ENCODE data around the gene LRRN4CL.
"Not testable (repeated sequence)": the region's sequence is repeated elsewhere in the genome, so short reads cannot be mapped to it uniquely, and the experiment has no call there.

LRRN4CL gene

GRCh38 chr11:62675415-62675814 lies 13.9 kb downstream of the LRRN4CL start:
- FAIRE-seq = not testable (repeated sequence)

- FAIRE-seq = no peak
Measured at GRCh38 chr11:62673196-62673525, 16.2 kb downstream of the LRRN4CL start.

DNA sequence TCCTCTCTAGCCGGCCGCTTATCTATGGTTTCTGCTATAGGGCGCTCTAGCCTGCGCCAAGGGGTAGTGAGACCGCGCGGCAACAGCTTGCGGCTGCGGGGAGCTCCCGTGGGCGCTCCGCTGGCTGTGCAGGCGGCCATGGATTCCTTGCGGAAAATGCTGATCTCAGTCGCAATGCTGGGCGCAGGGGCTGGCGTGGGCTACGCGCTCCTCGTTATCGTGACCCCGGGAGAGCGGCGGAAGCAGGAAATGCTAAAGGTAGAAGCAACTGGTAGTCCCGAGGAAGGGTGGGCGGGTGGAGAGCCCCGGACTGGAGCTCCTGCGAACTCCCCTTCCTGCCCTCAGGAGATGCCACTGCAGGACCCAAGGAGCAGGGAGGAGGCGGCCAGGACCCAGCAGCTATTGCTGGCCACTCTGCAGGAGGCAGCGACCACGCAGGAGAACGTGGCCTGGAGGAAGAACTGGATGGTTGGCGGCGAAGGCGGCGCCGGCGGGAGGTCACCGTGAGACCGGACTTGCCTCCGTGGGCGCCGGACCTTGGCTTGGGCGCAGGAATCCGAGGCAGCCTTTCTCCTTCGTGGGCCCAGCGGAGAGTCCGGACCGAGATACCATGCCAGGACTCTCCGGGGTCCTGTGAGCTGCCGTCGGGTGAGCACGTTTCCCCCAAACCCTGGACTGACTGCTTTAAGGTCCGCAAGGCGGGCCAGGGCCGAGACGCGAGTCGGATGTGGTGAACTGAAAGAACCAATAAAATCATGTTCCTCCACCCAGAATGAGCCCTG lies 17.5 kb downstream of the LRRN4CL start, which contains the start of the genes LBHD1 and UQCC3:
TSS of gene LBHD1 (minus strand) at position 660 of the 782 bp plus-strand sequence. CDS start 2,236 bp downstream, outside the sequence.
TSS of gene UQCC3 (plus strand) at position 66 of the 782 bp plus-strand sequence. CDS start at position 139, 73 bp downstream.
- FAIRE-seq = no peak

DNA sequence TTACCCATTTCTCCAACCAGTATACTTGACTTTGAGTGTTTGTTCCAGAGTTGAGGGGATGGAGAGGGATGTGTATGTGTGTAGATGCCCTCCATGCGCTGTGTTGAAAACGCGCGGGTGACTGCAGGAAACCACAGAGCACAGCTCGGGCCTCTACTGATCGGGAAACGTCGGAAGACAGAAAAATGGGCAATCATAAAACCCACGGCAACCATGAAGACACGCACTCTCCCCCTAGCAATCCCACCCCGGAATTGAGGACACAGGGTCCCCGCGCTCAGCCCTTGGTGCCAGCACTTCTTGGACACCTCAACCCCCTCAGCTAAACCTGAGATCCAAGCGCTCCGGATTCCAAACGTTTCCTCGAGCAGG lies 18.1 kb downstream of the LRRN4CL start:
- no peak for FAIRE-seq

DNA sequence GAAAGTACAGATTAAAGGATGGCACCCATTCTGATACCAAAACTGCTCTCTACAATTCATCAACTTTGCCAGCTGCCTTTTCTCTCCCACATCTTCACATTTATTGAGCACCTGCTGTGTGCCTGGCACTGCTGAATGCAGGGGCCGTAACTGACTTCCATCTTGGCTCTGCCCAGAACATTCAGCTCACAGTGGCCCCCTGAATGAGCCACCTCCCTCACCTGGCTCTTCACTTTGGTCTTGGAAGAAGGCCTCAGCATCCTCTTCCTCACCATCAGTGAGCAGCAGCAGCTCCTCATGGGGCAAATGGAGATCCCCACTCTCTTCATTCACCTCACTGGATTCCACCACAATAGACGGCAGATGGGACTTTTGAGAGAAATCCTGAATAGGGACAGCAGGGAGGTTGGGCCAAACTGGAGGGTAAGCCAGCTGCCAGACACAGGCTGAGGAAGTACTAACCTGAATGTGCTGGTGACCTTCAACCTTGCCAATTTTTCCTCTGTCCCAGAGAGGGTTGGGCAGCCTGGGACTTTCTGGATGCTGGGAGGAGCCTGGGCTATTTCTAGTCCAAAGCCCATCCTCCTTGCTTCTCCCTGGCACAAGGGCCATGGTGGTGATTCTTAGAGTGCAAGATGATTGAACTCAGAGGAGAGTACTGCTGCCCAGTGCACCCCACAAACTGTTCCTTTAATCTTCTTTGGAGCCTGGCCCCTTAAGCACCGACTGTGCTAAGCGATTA lies 19.7 kb downstream of the LRRN4CL start:
- FAIRE-seq = no peak

DNA sequence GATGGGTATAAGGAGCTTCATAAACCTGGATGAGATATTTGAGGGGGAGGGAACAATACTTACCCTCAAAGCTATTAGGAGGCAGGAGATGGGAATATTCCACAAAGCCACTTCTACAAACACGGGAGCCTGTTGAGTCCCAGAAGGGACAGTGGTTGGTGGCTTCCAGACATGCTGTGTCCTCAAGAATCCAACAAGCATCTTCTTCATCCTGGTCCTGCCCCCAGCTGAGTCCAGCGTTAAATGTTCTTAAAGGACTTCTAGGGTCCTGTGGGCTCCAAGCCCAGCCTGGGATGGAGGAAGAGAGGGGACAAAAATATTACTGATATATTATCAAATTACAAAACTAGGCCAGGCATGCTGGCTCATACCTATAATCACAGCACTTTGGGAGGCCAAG lies 21.9 kb downstream of the LRRN4CL start:
- FAIRE-seq = no peak

GRCh38 chr11:62666259-62666926 lies 22.9 kb downstream of the LRRN4CL start:
- FAIRE-seq = no peak

DNA sequence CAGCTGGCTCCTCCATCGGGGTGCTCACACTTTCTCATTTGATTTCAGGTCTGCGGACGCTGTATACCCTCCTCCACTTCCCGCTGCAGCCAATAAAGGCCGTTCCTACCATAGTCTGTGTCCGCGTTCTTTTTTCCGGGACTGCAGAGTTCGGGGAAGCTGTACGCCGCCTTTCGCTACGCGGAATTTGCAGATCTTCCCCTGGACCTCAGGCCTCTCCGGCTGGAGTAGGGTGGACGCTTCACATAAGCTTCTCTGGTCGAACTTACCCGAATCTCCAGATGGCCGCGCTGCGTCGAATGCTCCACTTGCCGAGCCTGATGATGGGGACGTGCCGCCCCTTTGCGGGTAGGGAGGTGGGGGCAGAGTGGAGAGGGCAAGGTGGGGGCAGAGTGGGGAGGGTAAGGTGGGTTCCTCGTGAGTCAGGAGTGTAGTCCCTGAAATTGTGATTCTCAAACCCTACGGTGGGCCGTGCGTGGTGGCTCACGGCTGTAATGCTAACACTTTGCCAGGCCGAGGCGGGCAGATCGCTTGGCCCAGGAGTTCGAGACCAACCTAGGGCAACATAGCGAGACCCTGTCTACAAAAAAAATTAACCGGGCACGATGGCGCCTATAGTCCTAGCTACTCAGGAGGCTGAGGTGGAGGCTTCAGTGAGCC lies 23.6 kb downstream of the LRRN4CL start:
- FAIRE-seq = no peak

DNA sequence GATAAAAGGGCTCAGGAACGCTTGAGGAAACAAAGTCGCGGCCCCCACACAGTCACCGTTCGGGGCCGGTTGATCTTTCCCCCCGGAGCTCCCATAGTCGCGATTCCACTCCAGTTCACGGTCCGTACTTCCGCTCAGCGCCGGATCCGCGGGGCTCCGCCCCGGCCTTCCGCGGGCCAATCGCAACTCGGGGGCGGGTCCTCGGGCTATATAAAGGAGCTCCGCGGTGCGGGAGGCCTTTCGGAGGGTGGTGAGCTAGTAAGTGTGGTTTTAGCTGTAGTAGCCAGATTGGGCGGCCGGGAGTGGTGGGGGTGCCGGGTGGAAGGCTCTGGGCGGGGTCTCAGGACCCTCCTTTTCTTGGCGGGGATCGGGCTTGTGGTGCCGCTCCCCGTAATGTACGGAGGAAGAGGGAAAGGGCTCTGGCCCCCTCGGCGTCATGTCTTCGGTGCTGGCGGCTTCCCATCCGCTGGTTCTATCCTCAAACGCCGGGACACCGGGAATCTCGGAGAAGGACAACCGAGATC lies 24.2 kb downstream of the LRRN4CL start, which contains the start of the genes C11orf98 and CSKMT:
TSS of gene C11orf98 (minus strand) at position 136 of the 524 bp plus-strand sequence. CDS start at position 95, 41 bp downstream.
TSS of gene CSKMT (plus strand) at position 238 of the 524 bp plus-strand sequence. CDS start 568 bp downstream, outside the sequence.
- no peak for FAIRE-seq

DNA sequence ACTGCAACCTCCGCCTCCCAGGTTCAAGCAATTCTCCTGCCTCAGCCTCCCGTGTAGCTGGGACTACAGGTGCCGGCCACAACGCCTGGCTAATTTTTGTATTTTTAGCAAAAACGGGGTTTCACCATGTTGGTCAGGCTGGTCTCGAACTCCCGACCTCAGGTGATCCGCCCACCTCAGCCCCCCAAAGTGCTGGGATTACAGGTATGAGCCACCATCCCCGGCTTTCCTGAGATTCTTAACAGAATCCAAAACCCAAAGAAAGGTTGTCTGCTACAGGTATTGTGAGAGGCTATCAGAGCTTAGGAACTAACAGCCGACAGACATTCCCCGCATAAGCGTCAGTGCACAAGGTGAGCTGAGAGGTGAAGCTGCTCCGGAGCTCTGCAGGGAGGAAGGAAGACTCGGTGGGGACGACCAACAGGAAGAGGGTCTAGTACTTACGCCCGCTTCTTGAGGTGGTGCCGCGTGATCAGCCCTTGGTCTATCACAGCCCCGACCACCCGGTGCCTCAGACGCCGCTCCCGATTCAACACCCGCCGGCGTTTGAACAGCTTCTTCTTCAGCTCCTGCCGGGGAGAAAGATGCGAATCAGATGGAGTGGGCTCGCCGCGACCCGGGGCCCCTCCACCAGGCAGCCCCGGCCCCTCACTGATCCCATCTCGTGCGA lies 24.8 kb downstream of the LRRN4CL start:
- no peak for FAIRE-seq

GRCh38 chr11:62656796-62657429 lies 32.4 kb downstream of the LRRN4CL start:
- FAIRE-seq = no peak

GRCh38 chr11:62654297-62654696 lies 35.0 kb downstream of the LRRN4CL start:
- FAIRE-seq = no peak

GRCh38 chr11:62652161-62653006 lies 36.9 kb downstream of the LRRN4CL start:
- FAIRE-seq = no peak

GRCh38 chr11:62650283-62650682 lies 39.0 kb downstream of the LRRN4CL start:
- FAIRE-seq = not testable (repeated sequence)

GRCh38 chr11:62649486-62649885 lies 39.8 kb downstream of the LRRN4CL start:
- FAIRE-seq = no peak

- no peak for FAIRE-seq
Measured at GRCh38 chr11:62648967-62649364, 40.4 kb downstream of the LRRN4CL start.

GRCh38 chr11:62648185-62648966 lies 41.0 kb downstream of the LRRN4CL start:
- FAIRE-seq = no peak

DNA sequence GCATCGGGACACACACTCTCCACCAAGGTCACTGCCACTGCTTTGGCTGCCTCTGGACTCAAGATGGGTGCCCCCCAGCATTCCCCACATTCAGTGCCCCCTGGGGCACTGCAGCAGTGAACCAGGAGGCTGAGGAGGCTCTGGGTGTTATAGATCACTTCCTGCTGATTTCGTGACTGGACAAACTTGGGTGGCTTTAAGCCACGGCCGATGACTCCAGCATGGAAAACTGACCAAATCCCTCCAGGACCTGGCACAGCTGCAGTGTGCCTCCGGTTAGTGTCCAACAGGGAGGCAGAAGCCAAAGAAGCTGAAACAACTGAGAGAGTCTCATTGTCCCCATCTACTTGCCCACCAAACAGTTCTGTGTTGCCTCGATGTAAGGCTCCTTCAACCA lies 41.7 kb downstream of the LRRN4CL start:
- FAIRE-seq = no peak

DNA sequence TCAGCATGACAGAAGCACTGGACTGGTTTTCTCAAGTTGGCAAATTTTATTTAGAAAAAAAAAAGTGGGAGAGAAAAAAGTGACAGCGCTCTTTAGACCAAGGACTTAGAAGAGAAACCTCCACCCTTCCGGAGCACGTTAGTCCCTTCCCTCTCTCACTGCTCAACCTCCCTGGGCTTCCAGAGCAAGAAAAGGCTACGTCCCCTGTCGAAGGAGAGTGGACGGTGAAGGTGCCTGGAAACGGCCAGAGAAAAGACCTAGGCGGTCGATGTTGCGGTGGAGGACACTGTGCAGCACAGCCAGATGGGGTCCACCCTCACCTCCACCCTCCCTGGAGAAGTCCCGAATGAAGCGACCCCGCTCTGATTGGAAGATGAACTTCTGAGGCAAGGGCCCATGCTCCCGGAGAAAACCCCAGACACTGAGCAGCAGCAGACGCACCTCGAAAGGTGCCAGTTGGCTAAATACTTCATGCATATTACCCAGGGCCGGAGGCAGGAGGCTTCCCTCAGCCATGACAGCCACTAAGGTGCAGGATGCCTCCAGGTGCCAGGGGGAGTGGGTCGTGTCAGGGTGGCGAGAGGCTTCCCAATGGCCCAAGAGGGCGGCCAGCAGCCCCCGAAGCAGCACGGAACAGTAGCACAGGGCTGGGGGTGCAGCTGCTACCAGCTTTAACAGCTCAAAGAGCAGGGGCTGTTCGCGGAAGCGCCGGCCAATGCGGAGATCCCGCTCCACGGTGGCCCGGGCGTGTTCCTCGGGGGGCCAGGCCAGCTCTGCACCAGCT lies 42.3 kb downstream of the LRRN4CL start:
- FAIRE-seq = no peak
